Ovary (tissue), 3 donors: ENCODE measurements around the gene CRTC3.

Experiments used
- CTCF ChIP-seq, 3 donors: fragments of 450-650 bp in 2 of 3; fragments of 200-600 bp in 1 of 3; IDR thresholded peaks; one replicate each; pipeline versions ENCODE4 v1.5.1 to v1.8.0; 2016 to 2022; ENCODE audit warnings: antibody characterized with exemption in 3 of 3, mild to moderate bottlenecking in 1 of 3
- EP300 ChIP-seq: sonication (generic); formaldehyde crosslinking; IDR thresholded peaks from one replicate; pipeline ENCODE4 v1.6.1; 2017; ENCODE audit warnings: antibody characterized with exemption
- donor health status: DM: no; HTN: no; CAD: no.

GRCh38 chr15:90650956-90651689, 121.4 kb downstream of the CRTC3 start:
- no peak for TF ChIP-seq CTCF (IDR thresholded peaks at IDR 0.05)
- TF ChIP-seq EP300 = no peak
